Right lobe of liver (tissue), 6 donors: ENCODE measurements around the gene BRIP1. TPM values are rescaled to one million over a fixed set of nuclear protein-coding genes. Genes with fewer than 3 reads are reported as not detected.

Source experiments
- ATAC-seq, 4 donors: fragments of 200-7000 bp; cut with Tn5 transposase; one replicate each; pipeline ENCODE4 v1.9.1; 2020; ENCODE audit warnings: mild to moderate bottlenecking in 4 of 4, moderate library complexity in 4 of 4
- DNase-seq, 3 donors: peaks; one replicate each; pipeline ENCODE4 v3.0.0-alpha.2; 2020
- H3K27ac ChIP-seq, 3 donors: fragments of 200-600 bp; one replicate each; pipeline ENCODE4 v1.8.0; 2022
- H3K27me3 ChIP-seq, 2 donors: fragments of 200-600 bp; one replicate each; pipeline ENCODE4 v1.8.0; 2022
- H3K36me3 ChIP-seq, 4 donors: fragments of 200-600 bp; sonication (generic) in 1 of 4; one replicate each; pipeline versions ENCODE4 v1.5.1 to v1.8.0; 2017 to 2022; ENCODE audit warnings: control low read depth in 1 of 4
- H3K4me1 ChIP-seq, 4 donors: fragments of 200-600 bp; sonication (generic) in 1 of 4; one replicate each; pipeline versions ENCODE4 v1.5.1 to v1.8.0; 2017 to 2022; ENCODE audit warnings: control low read depth in 1 of 4
- H3K4me3 ChIP-seq, 3 donors: fragments of 200-600 bp; one replicate each; pipeline ENCODE4 v1.8.0; 2022
- H3K9me3 ChIP-seq, 4 donors: fragments of 200-600 bp; sonication (generic) in 1 of 4; one replicate each; pipeline versions ENCODE4 v1.5.1 to v1.8.0; 2017 to 2022; ENCODE audit warnings: control low read depth in 1 of 4
- CTCF ChIP-seq, 4 donors: fragments of 200-600 bp in 3 of 4; fragments of 450-650 bp in 1 of 4; IDR thresholded peaks; one replicate each; pipeline versions ENCODE4 v1.5.1 to v1.8.0; 2016 to 2022; ENCODE audit warnings: antibody characterized with exemption in 4 of 4, mild to moderate bottlenecking in 2 of 4
- POLR2A ChIP-seq: fragments of 450-650 bp; IDR thresholded peaks from one replicate; pipeline ENCODE4 v1.6.1; 2017; ENCODE audit warnings: antibody characterized with exemption, mild to moderate bottlenecking
- WGBS: methylation state at CpG from one replicate; pipeline ENCODE4 v1.1.6; 2018; ENCODE audit warnings: low coverage, low lambda C conversion rate; ENCODE audit not compliant: insufficient coverage; ENCODE audit errors: missing lambda C conversion rate; 5-methylcytosine and 5-hydroxymethylcytosine counted together
- intact Hi-C, 2 donors: fragments of 100-400 bp; cut with DNase I; formaldehyde crosslinking; loops; one replicate each; pipeline versions ENCODE4 v1.11.2 to v1.14.1; 2022
- total RNA-seq, 6 experiments: library from RNA; depleted of rRNA in 2 of 6; stranded (reverse); fragments of >200 nt in 2 of 6; fragmentation: NEBNext Ultra II Directional in 3 of 6; extraction: Animal tissue kit (Norgen Biotek cat#: 25700) in 3 of 6; gene quantifications; one replicate each; pipeline versions ENCODE4 v1.1.0 to v1.2.4, GENCODE V29; 2016 to 2023
- donor health status: DM: no; HTN: yes; CAD: no.
- donor health status: DM: no; HTN: no; CAD: no.
- donor health status: DM: no; HTN: no; CAD: no.
- donor health status: DM: no; HTN: yes; CAD: no.
- donor health status: DM: no; HTN: yes; CAD: no.

BRIP1 gene
- total RNA-seq, 6 experiments from 2014 or later, result 1.0 to 1.6 (median 1.1) TPM

GRCh38 chr17:61647047-61647446, 216.3 kb downstream of the BRIP1 start:
- Histone ChIP-seq H3K27ac (no peak overlapping the region), H3K9me3 (no peaks in the 10 kb centered on the region), H3K27me3 (no peaks in the 10 kb centered on the region), H3K4me1 (no peaks in the 10 kb centered on the region), H3K4me3 (no peak overlapping the region), H3K36me3 (no peaks in the 10 kb centered on the region)
- TF ChIP-seq CTCF (IDR thresholded peaks at IDR 0.05) (no peak), POLR2A (no peak)
- WGBS, result 79% methylated on average over 2 of the region's 2 CpGs
- ATAC-seq, result no peak
- DNase-seq, result no peak
- intact Hi-C loops, result no loop called here

- ATAC-seq, result no peak
These were observed 216.8 kb downstream of the BRIP1 start for GRCh38 chr17:61646482-61646881.

GRCh38 chr17:61645920-61646319, 217.4 kb downstream of the BRIP1 start:
- H3K9me3 ChIP-seq, result no peaks in the 10 kb centered on the region
- H3K4me1 ChIP-seq, result no peaks in the 10 kb centered on the region
- no peaks in the 10 kb centered on the region for H3K36me3 ChIP-seq
- intact Hi-C loops, result no loop called here
- ATAC-seq (no peak), DNase-seq (no peak)
- TF ChIP-seq CTCF (IDR thresholded peaks at IDR 0.05) (no peak), POLR2A (no peak)
- H3K27ac ChIP-seq, result no peak overlapping the region
- no peaks in the 10 kb centered on the region for H3K27me3 ChIP-seq
- no peak overlapping the region for H3K4me3 ChIP-seq
- WGBS, result 77% methylated on average over 3 of the region's 3 CpGs

More at GRCh38 chr17:61646482-61646881, 216.8 kb downstream of the BRIP1 start:
- no peaks in the 10 kb centered on the region for H3K27me3 ChIP-seq
- H3K36me3 ChIP-seq, result no peaks in the 10 kb centered on the region
- no peak for TF ChIP-seq CTCF (IDR thresholded peaks at IDR 0.05)
- TF ChIP-seq POLR2A, result no peak
- no peak overlapping the region for H3K4me3 ChIP-seq
- H3K4me1 ChIP-seq, result no peaks in the 10 kb centered on the region
- H3K9me3 ChIP-seq, result no peaks in the 10 kb centered on the region
- intact Hi-C loops, result no loop called here
- H3K27ac ChIP-seq, result no peak overlapping the region
- DNase-seq, result no peak

- H3K36me3 ChIP-seq, result no peaks in the 10 kb centered on the region
- 75% methylated on average over 2 of the region's 2 CpGs for WGBS
- intact Hi-C loops, result no loop called here
- TF ChIP-seq CTCF (IDR thresholded peaks at IDR 0.05), result no peak
- TF ChIP-seq POLR2A, result no peak
- ATAC-seq, result no peak
- no peak for DNase-seq
- H3K27me3 ChIP-seq, result no peaks in the 10 kb centered on the region
- no peak overlapping the region for H3K4me3 ChIP-seq
- no peaks in the 10 kb centered on the region for H3K9me3 ChIP-seq
- H3K27ac ChIP-seq, result no peak overlapping the region
- H3K4me1 ChIP-seq, result no peaks in the 10 kb centered on the region
These were observed 218.2 kb downstream of the BRIP1 start for GRCh38 chr17:61644800-61645774.
